HepG2 (cell line): ENCODE measurements around the gene KIF22. TPM values are rescaled to one million over a fixed set of nuclear protein-coding genes. Genes with fewer than 3 reads are reported as not detected.

Source experiments
- CEBPG ChIP-seq: IDR thresholded peaks from 2 replicates; pipeline ENCODE4 v1.6.1; 2016
- EED ChIP-seq: sonication (generic); formaldehyde crosslinking; IDR thresholded peaks from 2 replicates; pipeline ENCODE4 v1.5.0; 2020; ENCODE audit warnings: mild to moderate bottlenecking, missing genetic modification reagents
- ETV5 ChIP-seq: IDR thresholded peaks from 2 replicates; pipeline ENCODE4 v1.6.1; 2018; ENCODE audit warnings: missing biosample characterization, missing genetic modification reagents, inconsistent platforms, borderline replicate concordance
- NFE2L1 ChIP-seq: sonication (generic); formaldehyde crosslinking; IDR thresholded peaks from 2 replicates; pipeline ENCODE4 v1.4.0; 2020; ENCODE audit warnings: missing genetic modification reagents, mild to moderate bottlenecking, borderline replicate concordance
- NFKBIZ ChIP-seq: IDR thresholded peaks from 2 replicates; pipeline ENCODE4 v1.6.1; 2018; ENCODE audit warnings: missing genetic modification reagents, missing compliant biosample characterization
- RBM22 ChIP-seq: fragments of 200-400 bp; formaldehyde crosslinking; optimal IDR thresholded peaks from 2 replicates; pipeline ENCODE3; 2017; ENCODE audit warnings: mild to moderate bottlenecking, low read length, moderate library complexity
- SKI ChIP-seq: fragments of 450-650 bp; IDR thresholded peaks from one replicate; pipeline ENCODE4 v1.6.1; 2018; ENCODE audit warnings: mild to moderate bottlenecking; ENCODE audit not compliant: partially characterized antibody
- SP4 ChIP-seq: sonication (generic); formaldehyde crosslinking; IDR thresholded peaks from 2 replicates; pipeline ENCODE4 v1.8.1; 2023; ENCODE audit warnings: mild to moderate bottlenecking, missing genetic modification reagents
- ZNF335 ChIP-seq: sonication (generic); formaldehyde crosslinking; IDR thresholded peaks from 2 replicates; pipeline ENCODE4 v1.4.0; 2020; ENCODE audit warnings: missing genetic modification reagents
- ZNF33B ChIP-seq: sonication (generic); formaldehyde crosslinking; IDR thresholded peaks from 2 replicates; pipeline ENCODE4 v1.5.1; 2020; ENCODE audit warnings: mild to moderate bottlenecking, missing genetic modification reagents
- ZNF383 ChIP-seq: sonication (generic); formaldehyde crosslinking; IDR thresholded peaks from 2 replicates; pipeline ENCODE4 v1.4.0; 2020; ENCODE audit warnings: missing genetic modification reagents, mild to moderate bottlenecking, borderline replicate concordance
- ZNF484 ChIP-seq: sonication (generic); formaldehyde crosslinking; IDR thresholded peaks from 2 replicates; pipeline ENCODE4 v1.5.1; 2020; ENCODE audit warnings: mild to moderate bottlenecking, low read depth, missing genetic modification reagents, borderline replicate concordance
- ZNF614 ChIP-seq: IDR thresholded peaks from 2 replicates; pipeline ENCODE4 v1.6.1; 2018; ENCODE audit warnings: missing biosample characterization, missing genetic modification reagents, inconsistent platforms, borderline replicate concordance
- ZNF75D ChIP-seq: sonication (generic); formaldehyde crosslinking; IDR thresholded peaks from 2 replicates; pipeline ENCODE4 v1.8.1; 2023; ENCODE audit warnings: missing genetic modification reagents, mild to moderate bottlenecking, borderline replicate concordance
- ZNF773 ChIP-seq: sonication (generic); formaldehyde crosslinking; IDR thresholded peaks from 2 replicates; pipeline ENCODE4 v1.4.0; 2020; ENCODE audit warnings: missing genetic modification reagents, borderline replicate concordance
- ZSCAN9 ChIP-seq: IDR thresholded peaks from 2 replicates; pipeline ENCODE4 v1.6.1; 2016; ENCODE audit warnings: borderline replicate concordance
- polyA plus RNA-seq, 8 experiments: library from polyadenylated mRNA; depleted of rRNA in 3 of 8; stranded (reverse) in 7 of 8; unstranded in 1 of 8; fragments of >200 nt; fragmentation: Illumina TruSeq in 4 of 8; extraction: Trizol in 4 of 8; gene quantifications; 2 replicates each; pipeline versions ENCODE4 v1.2.1 to v1.2.3, GENCODE V29; 2011 to 2016; ENCODE audit warnings: low read depth in 4 of 8, missing spikeins in 1 of 8, mixed read lengths in 1 of 8; ENCODE audit not compliant: insufficient read depth in 1 of 8
- total RNA-seq, 5 experiments: library from RNA; depleted of rRNA; stranded (reverse); fragments of >200 nt; fragmentation: Illumina TruSeq; extraction: Trizol; gene quantifications; 2 replicates each; pipeline ENCODE4 v1.2.3, GENCODE V29; 2016; ENCODE audit warnings: low read depth in 1 of 5
- TF ChIP-seq, protein P1 (sequence below): sonication (generic); formaldehyde crosslinking; IDR thresholded peaks from 2 replicates; pipeline ENCODE4 v1.5.1; 2020; ENCODE audit warnings: missing genetic modification reagents, mild to moderate bottlenecking, borderline replicate concordance
- TF ChIP-seq, protein P2 (sequence below): sonication (generic); formaldehyde crosslinking; IDR thresholded peaks from 2 replicates; pipeline ENCODE4 v1.5.1; 2020; ENCODE audit warnings: mild to moderate bottlenecking, missing genetic modification reagents, moderate library complexity
- TF ChIP-seq, protein P3 (sequence below): sonication (generic); formaldehyde crosslinking; IDR thresholded peaks from 2 replicates; pipeline ENCODE4 v1.4.0; 2020; ENCODE audit warnings: mild to moderate bottlenecking, missing genetic modification reagents
- TF ChIP-seq, protein P4 (sequence below): sonication (generic); formaldehyde crosslinking; IDR thresholded peaks from 2 replicates; pipeline ENCODE4 v1.8.0; 2022; ENCODE audit warnings: mild to moderate bottlenecking, missing genetic modification reagents, borderline replicate concordance
- TF ChIP-seq, protein P5 (sequence below), 2 experiments: fragments of 450-650 bp in 1 of 2; sonication (generic) in 1 of 2; formaldehyde crosslinking; IDR thresholded peaks; 2 replicates each; pipeline versions ENCODE4 v1.5.0 to v1.8.0; 2020 to 2022; ENCODE audit warnings: mild to moderate bottlenecking in 1 of 2, missing genetic modification reagents in 1 of 2

Gene KIF22
- total and polyA plus RNA-seq, 2 of the 13 experiments (the other 11 are each of a cell fraction or from before 2014, with no cell fraction given): 95.8 to 118 TPM

- TF ChIP-seq, protein P1, sequence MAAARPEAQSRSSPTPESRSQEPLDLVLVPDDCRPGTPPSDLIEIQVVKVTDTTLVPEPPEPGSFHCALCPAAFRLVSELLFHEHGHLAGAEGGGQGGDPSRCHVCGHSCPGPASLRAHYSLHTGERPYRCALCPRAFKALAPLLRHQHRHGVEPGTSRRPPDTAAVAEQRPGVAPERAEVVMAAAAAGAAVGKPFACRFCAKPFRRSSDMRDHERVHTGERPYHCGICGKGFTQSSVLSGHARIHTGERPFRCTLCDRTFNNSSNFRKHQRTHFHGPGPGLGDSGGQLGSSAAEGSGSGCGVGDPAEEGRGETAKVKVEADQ (CRISPR knock-in tag): peak; percentile 98
- TF ChIP-seq ZNF33B (CRISPR knock-in tag) (peak; percentile 99; the same call in 1 of the 2 replicates), ZNF383 (CRISPR knock-in tag) (no peak), NFE2L1 (peak; percentile 96; the same call in 1 of the 2 replicates), EED (CRISPR knock-in tag) (peak; percentile 96; the same call in 1 of the 2 replicates), ZNF484 (CRISPR knock-in tag) (peak; percentile 94; the same call in 1 of the 2 replicates), SP4 (CRISPR knock-in tag) (peak; percentile 91), ETV5 (peak; percentile 17), ZNF75D (CRISPR knock-in tag) (no peak), RBM22 (peak; percentile 83), ZNF773 (peak; percentile 97), ZSCAN9 (CRISPR knock-in tag) (peak; percentile 78; the same call in 1 of the 2 replicates), CEBPG (CRISPR knock-in tag) (0 out of 2 replicates have a peak, but pooled peaks have one; percentile 35), ZNF614 (peak; percentile 74; the same call in 1 of the 2 replicates), ZNF335 (CRISPR knock-in tag) (no peak), SKI (no peak), NFKBIZ (CRISPR knock-in tag) (peak; percentile 92)
- TF ChIP-seq, protein P2, sequence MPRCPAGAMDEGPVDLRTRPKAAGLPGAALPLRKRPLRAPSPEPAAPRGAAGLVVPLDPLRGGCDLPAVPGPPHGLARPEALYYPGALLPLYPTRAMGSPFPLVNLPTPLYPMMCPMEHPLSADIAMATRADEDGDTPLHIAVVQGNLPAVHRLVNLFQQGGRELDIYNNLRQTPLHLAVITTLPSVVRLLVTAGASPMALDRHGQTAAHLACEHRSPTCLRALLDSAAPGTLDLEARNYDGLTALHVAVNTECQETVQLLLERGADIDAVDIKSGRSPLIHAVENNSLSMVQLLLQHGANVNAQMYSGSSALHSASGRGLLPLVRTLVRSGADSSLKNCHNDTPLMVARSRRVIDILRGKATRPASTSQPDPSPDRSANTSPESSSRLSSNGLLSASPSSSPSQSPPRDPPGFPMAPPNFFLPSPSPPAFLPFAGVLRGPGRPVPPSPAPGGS (CRISPR knock-in tag): peak; percentile 98
- TF ChIP-seq, protein P3, sequence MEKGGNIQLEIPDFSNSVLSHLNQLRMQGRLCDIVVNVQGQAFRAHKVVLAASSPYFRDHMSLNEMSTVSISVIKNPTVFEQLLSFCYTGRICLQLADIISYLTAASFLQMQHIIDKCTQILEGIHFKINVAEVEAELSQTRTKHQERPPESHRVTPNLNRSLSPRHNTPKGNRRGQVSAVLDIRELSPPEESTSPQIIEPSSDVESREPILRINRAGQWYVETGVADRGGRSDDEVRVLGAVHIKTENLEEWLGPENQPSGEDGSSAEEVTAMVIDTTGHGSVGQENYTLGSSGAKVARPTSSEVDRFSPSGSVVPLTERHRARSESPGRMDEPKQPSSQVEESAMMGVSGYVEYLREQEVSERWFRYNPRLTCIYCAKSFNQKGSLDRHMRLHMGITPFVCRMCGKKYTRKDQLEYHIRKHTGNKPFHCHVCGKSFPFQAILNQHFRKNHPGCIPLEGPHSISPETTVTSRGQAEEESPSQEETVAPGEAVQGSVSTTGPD (CRISPR knock-in tag): peak; percentile 90; the same call in 1 of the 2 replicates
- TF ChIP-seq, protein P4, sequence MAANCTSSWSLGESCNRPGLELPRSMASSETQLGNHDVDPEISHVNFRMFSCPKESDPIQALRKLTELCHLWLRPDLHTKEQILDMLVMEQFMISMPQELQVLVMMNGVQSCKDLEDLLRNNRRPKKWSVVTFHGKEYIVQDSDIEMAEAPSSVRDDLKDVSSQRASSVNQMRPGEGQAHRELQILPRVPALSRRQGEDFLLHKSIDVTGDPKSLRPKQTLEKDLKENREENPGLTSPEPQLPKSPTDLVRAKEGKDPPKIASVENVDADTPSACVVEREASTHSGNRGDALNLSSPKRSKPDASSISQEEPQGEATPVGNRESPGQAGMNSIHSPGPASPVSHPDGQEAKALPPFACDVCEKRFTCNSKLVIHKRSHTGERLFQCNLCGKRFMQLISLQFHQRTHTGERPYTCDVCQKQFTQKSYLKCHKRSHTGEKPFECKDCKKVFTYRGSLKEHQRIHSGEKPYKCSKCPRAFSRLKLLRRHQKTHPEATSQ (CRISPR knock-in tag): no peak; the same call in 1 of the 2 replicates
- TF ChIP-seq, protein P5, sequence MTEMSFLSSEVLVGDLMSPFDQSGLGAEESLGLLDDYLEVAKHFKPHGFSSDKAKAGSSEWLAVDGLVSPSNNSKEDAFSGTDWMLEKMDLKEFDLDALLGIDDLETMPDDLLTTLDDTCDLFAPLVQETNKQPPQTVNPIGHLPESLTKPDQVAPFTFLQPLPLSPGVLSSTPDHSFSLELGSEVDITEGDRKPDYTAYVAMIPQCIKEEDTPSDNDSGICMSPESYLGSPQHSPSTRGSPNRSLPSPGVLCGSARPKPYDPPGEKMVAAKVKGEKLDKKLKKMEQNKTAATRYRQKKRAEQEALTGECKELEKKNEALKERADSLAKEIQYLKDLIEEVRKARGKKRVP (CRISPR knock-in tag; IDR thresholded peaks at IDR 0.05): peak in 1 of 2 experiments; percentile 91; a peak in 2 of 4 replicates
Measured at GRCh38 chr16:29807426-29808218, 17.1 kb downstream of the KIF22 start (continued).
